WTC11 (cell line): ENCODE measurements around the gene ABTB2. TPM values are rescaled to one million over a fixed set of nuclear protein-coding genes. Genes with fewer than 3 reads are reported as not detected.

ENCODE experiments used
- ATAC-seq: fragments of 200-7000 bp; cut with Tn5 transposase; 2 replicates; pipeline ENCODE4 v1.10.0; 2021; ENCODE audit warnings: mild to moderate bottlenecking, moderate library complexity
- CTCF ChIA-PET: fragments of 300-600 bp; sonication (Branson Sonifier 250); formaldehyde crosslinking; loops from one replicate; lab custom pipeline; 2021; ENCODE audit warnings: antibody characterized with exemption; lab: Charles Lee
- POLR2A ChIA-PET: fragments of 350-600 bp; sonication (Branson Sonifier 250); formaldehyde crosslinking; loops from one replicate; lab custom pipeline; 2021; ENCODE audit warnings: antibody characterized with exemption; lab: Charles Lee
- DNase-seq: peaks from one replicate; pipeline ENCODE4 v3.0.0; 2021; ENCODE audit warnings: low spot score
- H3K27ac Mint-ChIP-seq: 2 replicates; pipeline ENCODE4 v1.8.0; 2021; ENCODE audit warnings: mixed read lengths
- H3K27me3 Mint-ChIP-seq: 2 replicates; pipeline ENCODE4 v1.8.0; 2021; ENCODE audit warnings: low read depth, mild to moderate bottlenecking, moderate library complexity, mixed read lengths
- H3K36me3 Mint-ChIP-seq: 2 replicates; pipeline ENCODE4 v1.8.0; 2021; ENCODE audit warnings: mixed read lengths
- H3K4me1 Mint-ChIP-seq: 2 replicates; pipeline ENCODE4 v1.8.0; 2022; ENCODE audit warnings: mixed read lengths
- H3K4me3 Mint-ChIP-seq: 2 replicates; pipeline ENCODE4 v1.8.0; 2021; ENCODE audit warnings: mild to moderate bottlenecking, moderate library complexity, mixed read lengths
- H3K9me3 Mint-ChIP-seq: 2 replicates; pipeline ENCODE4 v1.8.0; 2021; ENCODE audit warnings: mixed read lengths
- MYBL2 ChIP-seq: sonication (generic); formaldehyde crosslinking; IDR thresholded peaks from 2 replicates; pipeline ENCODE4 v1.8.1; 2023; ENCODE audit warnings: mild to moderate bottlenecking, moderate library complexity, missing genetic modification reagents
- USF1 ChIP-seq: sonication (generic); formaldehyde crosslinking; IDR thresholded peaks from 2 replicates; pipeline ENCODE4 v1.8.0; 2022; ENCODE audit warnings: mild to moderate bottlenecking, missing genetic modification reagents
- total RNA-seq: library from RNA; stranded (reverse); gene quantifications from 3 replicates; pipeline ENCODE4 v1.2.3, GENCODE V29; 2021

The ABTB2 gene
- total RNA-seq, 1 experiment from 2014 or later = 12.8 TPM

- ATAC-seq = no peak
- H3K4me1 Mint-ChIP-seq = peaks cover 18% of the 10 kb centered on the region
- TF ChIP-seq MYBL2 (CRISPR knock-in tag) = no peak
- peak; percentile 29; the same call in 1 of the 2 replicates for TF ChIP-seq USF1 (CRISPR knock-in tag)
- TF ChIP-seq, all 79 proteins: peak for 1
- POLR2A ChIA-PET = interaction anchor here (0.9 to 1.3 kb wide), 3 partner anchors 12 to 53 kb away, joined by 4 to 12 read pairs (median 7); partner anchors contain the start of gene CAPRIN1
- H3K4me3 Mint-ChIP-seq = peak overlapping the region; percentile 94
- H3K9me3 Mint-ChIP-seq = no peaks in the 10 kb centered on the region
- peaks cover 31% of the 10 kb centered on the region for H3K36me3 Mint-ChIP-seq
- H3K27ac Mint-ChIP-seq = peak overlapping the region; percentile 99
- no peaks in the 10 kb centered on the region for H3K27me3 Mint-ChIP-seq
- DNase-seq = no peak
- CTCF ChIA-PET = interaction anchor here (1.1 to 1.2 kb wide), 2 partner anchors 29 to 253 kb away, joined by 3 to 4 read pairs; partner anchors contain the start of gene ABTB2
These were observed 253.1 kb downstream of the ABTB2 start for GRCh38 chr11:34104680-34105078.

Other genes starting within 250 kb of the ABTB2 start
- 9.3 to 13.2 TPM (median 11.5 TPM) in 3 replicates for gene CAT, start 80.9 kb upstream of the ABTB2 start, total RNA-seq
- gene ELF5, start 155.8 kb upstream of the ABTB2 start, total RNA-seq = not detected in 3 replicates